ENCODE results near the gene USP47.

Gene USP47

DNA sequence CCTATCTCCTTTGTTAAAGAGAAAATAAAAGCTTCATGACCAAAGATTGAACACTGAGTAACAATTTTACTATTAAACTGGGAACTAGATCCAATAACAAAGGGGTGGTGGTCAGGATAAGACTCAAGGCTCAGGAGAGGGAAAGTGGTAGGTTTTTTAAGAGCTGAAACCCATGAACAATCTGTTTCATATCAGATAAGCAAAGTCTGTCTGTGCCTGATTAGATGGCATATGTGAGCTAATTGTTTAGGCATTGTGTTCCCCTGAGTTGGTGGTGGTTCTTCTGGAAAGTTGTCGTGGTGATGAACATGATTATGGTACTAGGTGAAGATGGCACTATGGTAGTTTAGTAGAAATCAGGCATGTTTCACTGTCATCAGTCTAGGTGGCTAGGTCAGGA is 24.4 kb downstream of the USP47 start:
- no peak for DNase-seq

- DNase-seq, result no peak
These were observed 25.9 kb downstream of the USP47 start for GRCh38 chr11:11867720-11868119.

DNA sequence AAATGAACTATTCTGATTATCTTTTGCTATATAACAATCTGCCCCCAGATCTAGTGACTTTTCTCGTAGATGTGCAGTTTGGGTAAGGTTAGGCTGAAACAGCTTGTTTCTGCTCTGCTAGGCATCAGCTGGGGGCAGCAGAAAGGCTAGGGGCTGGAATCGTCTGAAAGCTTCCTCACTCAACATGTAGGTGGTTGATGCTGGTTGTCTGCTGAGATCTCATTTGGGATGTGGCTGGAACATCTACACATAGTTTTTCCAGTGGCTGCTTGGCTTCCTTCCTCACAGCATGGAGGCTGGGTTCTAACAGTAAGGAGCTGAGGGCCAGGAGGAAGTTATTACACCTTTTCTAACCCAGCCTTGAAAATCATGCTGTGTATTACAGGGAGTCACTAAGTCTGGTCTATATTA is 30.2 kb downstream of the USP47 start:
- DNase-seq, result no peak

DNA sequence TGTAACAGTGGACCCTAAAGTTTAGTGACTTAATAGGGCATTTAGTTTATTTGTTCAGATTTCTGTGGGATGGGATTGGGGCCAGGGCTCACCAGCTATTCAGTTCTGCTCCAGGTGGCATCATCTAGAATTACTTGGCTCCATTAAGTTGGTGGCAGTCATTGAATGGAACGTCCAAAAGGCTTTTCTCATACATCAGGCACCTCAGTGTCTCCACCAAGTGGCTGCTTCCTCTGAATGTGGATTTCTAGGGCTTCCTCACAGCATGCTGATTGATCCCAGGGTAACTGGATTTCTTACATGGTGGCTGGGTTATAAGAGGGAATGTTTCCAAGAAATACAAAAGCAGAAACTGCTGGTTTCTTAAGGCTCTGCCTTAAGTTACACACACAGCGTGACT is 34.7 kb downstream of the USP47 start:
- DNase-seq, result no peak

- DNase-seq, result no peak
These were observed 38.4 kb downstream of the USP47 start for GRCh38 chr11:11880179-11880578.

- DNase-seq, result no peak
These were observed 40.8 kb downstream of the USP47 start for GRCh38 chr11:11882539-11882938.

DNA sequence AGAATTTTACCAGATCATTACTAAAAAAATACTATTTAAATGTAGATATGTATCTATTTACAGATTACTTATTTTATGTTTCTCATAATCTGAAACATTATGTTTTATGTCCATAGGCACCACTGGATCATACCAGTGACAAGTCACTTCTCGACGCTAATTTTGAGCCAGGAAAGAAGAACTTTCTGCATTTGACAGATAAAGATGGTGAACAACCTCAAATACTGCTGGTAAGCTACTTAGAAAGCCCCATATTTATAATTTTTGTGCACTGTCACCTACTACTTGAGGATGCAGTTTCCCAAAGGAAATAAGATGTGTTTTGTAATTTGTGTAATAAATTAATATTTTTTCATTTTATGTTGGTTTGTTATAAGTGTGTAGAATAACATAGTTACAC is 42.6 kb downstream of the USP47 start:
- DNase-seq, result no peak

DNA sequence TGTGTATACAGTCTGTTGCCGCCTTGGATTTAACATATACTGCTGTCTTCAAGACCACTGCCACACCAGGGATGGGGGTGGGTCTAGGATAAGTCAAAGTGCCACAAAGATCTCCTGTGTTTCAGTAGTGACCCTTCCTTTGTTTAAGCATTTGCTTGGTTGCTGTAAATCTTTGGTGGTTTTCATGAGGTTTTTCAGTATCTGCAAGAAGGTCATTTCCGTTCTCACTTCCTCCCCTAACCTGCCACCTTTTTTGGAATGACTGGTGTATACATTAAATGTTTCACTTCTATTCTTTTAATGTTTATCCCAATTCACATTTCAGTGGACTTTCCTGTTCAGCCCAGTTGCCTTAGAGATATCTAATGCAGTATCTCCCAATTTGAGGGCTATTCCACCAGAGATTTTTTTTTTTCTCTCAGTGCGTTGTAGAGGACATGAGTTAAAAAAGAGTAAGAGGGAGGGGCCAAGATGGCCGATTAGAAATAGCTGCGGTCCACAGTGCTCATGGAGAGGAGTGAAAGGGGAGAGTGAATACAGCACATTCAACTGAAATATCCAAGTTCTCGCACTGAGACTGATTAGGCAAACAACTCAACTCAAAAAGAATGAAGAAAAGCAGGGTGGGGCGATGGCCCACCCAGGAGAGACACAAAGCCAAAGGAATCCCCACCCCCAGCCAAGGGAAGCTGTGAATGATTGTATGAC is 43.2 kb downstream of the USP47 start:
- DNase-seq, result no peak

DNA sequence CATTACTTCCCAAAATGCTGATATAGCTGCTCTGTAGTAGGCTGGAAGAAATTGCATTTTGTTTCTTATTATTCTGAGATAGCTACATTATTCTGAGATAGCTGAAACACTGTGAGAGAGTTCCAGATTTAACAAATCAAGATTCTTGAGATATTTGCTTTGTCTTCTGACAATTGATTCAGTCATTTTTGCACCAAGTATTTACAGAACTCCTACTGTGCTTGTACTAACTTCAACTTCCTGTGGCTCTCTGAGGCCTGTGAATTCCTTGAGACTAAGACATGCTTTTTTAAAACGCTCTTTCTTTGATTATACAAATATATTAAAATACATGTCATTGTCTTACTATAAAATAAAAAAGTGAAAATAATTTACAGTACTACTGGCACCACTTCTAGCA is 52.7 kb downstream of the USP47 start:
- DNase-seq, result no peak

DNA sequence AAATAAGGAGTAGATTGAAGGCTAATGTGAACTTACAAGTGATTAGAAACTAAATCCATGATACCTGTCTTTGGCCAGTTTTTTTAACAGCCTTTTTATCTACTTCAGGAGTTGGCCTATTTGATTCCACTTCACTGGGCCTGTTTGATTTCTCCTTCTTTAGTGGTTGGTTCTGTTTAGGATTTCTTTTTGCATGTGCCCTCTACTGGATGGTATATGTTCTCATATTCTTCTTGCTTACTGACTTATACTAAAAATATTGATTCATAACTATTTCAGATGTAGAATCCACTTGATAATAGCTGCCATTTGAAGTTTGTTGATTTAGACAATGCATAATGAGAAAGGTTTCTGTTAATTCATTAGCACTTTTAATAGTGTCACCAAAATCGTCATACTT is 53.9 kb downstream of the USP47 start:
- DNase-seq, result no peak

DNA sequence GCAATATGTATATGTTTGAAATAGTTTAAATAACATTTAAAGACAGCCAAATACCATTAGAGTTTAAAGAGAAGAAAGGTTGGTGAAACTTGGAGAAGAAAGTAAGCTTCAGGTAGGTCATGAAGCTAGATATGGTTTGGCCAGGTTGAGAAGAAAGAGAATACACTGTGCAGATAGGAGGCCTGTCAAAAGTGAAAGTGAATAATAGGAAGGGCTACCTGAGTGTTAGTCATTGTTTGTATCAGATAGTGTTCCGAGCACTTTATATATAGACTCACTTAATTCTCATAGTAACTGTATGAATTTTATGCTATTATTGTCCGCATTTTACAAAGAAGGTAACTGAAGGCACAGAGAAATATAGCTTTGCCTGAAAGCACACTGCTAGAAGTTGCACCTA is 56.9 kb downstream of the USP47 start:
- no peak for DNase-seq

DNA sequence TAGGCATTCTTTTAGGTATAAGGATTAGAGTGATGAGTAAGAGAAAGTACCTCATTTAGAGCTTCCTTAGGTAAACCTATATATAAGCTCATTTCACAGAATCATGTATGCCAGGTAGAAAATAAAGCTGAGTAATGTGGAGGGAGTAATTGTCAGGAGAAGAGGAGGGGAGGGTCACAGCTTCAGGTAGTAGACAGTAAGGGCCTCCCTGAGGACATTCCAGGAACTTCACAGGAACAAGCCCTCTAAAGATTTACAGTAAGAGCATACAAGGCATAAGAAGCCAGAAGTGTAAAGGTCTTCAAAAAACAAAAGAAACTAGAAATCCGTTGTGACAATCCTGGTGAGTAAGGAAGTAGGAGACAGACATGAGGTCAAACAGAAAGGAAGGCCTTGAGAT is 57.6 kb downstream of the USP47 start:
- no peak for DNase-seq

DNA sequence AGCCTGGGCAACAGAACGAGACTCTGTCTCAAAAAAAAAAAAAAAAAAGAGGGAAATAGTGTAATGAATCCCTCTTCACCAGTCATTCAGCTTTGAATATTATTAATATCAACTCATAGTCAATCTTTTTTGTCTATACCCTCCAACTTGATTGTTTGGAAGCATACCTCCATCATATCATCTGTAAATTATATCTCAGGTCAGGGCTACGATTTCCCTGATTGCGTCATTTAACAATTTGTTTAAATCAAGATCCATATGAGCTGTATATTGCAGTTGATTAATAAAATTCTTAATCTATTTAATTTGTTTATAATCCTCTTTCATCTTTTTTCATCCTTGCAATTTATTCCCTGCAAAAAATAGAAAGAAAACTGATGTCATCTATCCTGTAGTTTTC is 60.2 kb downstream of the USP47 start:
- DNase-seq, result no peak

DNA sequence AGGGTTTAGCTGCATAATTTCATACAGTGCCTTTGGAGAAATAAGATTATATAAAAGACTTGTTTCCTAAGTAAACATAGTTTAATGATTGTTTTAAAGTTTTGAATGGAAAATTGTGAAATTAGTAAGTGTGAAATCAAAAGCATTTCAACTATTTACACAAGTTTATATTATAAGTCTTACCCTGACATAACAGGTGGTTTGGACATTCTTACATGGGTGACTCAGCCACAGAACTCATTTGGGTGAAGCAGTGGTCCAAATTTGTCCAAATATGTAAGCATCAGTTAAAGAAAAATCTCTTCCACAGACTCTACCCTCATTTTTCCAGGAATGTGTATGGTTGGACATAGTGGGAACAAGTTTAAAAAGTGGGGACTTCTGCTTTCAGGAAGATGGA is 68.0 kb downstream of the USP47 start:
- DNase-seq, result no peak

- DNase-seq, result no peak
These were observed 68.8 kb downstream of the USP47 start for GRCh38 chr11:11910541-11910940.

GRCh38 chr11:11913395-11913794 is 71.6 kb downstream of the USP47 start:
- no peak for DNase-seq

DNA sequence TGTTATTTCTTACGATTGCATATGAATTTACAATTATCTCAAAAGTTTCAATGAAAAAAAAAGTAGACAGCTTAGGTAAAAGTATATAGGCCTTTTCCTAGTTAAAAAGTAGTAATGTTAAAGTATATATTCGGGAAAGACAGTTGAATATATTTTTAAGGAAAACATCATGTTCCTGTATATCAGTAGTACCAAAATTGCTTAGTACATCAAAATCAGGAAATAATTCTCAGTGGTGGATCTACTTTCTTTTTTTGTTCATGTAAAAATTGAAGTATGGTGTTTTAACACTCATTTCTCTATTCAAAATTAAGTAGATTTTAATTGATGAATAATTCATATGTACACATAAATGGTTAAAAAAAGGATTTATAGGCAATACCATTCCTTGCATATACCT is 73.9 kb downstream of the USP47 start:
- no peak for DNase-seq

DNA sequence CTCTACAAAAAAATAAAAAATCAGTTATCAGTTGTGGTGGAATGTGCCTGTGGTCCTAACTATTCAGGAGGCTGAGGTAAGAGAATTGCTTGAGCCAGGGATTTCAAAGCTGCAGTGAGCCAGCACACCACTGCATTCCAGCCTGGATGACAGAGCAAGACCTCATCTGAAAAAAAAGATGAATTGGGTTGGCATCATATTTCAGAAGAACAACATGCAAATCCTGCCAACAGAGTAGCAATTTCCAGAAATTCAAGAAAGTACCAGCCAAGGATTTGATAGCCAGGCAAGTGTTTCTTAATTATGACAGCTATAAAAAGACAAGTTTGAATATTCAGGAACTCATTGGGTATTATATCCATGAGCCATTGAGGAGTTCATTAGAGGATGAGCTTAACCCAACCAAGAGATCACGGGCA is 75.2 kb downstream of the USP47 start:
- DNase-seq, result no peak

GRCh38 chr11:11923828-11924227 is 82.1 kb downstream of the USP47 start:
- DNase-seq, result no peak

- DNase-seq, result no peak
These were observed 88.1 kb downstream of the USP47 start for GRCh38 chr11:11929920-11930319.

DNA sequence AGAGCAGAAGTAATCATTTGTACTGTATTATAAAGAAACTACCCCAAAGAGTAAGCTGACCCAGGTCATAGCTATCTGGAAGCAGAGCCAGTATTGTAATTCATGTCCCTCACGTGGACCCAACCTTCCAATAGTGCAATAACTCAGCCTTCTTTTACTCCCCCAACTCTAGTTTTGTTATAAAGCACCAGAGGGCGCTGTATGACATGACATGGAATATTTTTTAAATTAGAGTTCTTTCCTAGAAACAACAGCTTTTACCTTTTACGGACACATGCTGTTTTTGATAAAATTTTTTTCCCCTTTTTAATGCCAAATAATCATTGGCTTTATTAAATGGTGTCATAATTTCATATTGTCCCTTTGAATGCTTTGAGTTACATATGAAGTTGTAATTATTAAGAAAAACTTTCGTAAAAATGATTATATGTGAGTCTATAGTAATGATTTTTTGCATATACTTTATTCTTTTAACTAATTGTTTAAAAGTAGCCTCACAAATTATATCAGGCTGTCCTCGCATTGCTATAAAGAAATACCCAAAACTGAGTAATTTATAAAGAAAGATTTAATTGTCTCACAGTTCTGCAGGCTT is 89.8 kb downstream of the USP47 start:
- no peak for DNase-seq

DNA sequence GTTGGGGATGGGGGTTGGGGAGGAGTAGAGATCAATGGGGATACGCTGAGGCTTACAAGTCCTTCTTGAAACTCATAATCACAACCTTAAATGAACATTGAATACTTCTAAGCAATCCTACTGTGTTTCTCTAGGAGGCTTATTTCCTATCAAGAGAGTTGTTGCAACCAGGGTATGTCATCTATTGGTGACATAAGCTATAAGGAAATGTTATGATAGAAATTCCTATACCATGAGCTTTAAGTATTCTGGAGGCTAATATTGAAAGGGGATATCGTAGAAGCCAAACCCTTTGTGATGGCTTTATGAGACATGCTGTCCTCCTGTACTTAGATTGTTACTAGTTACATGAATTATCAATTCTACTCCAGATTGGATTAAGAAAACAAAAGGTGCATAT is 93.8 kb downstream of the USP47 start:
- no peak for DNase-seq

DNA sequence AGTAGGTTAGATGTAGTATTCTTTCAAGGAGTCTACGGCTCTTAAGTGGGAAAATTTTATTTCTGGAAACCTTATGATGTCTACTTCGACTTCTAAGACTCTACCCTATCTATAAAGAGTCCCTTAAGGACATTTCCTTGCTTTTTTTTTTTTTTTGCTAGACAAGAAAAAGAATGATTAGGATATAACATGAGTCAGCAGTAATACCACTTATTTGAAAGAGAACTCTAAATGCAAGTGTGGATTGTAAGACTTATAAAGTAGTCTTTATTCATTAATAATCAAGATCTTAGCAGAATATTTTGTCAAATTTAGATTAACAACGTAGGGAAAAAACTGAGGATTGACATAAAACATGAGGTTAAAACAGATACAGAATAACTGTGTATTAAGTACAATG is 95.7 kb downstream of the USP47 start:
- DNase-seq, result no peak

DNA sequence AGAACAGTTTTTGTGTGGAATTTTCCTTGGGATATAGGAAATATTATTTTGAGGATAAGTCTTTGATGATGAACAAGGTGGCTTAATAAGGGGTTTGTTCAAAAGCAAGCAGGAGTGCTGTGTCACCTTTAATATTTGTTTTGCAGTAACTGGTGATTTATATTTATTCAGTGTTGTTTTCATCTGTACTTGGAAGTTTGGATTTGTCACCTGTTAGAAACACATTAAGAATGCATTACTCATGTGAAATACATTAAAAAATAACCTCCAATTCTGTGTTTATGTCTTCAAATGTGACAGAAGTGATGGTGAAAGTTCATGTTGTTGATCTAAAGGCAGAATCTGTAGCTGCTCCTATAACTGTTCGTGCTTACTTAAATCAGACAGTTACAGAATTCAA is 96.2 kb downstream of the USP47 start:
- DNase-seq, result no peak

- no peak for DNase-seq
These were observed 98.8 kb downstream of the USP47 start for GRCh38 chr11:11940551-11940950.
